Ammon's horn (tissue), 1 donor: ENCODE measurements around the gene S100A9.
"Not testable (repeated sequence)": the region's sequence is repeated elsewhere in the genome, so short reads cannot be mapped to it uniquely, and the experiment has no call there.

Source experiments
- DNase-seq: peaks from one replicate; pipeline ENCODE4 v3.0.0-alpha.2; 2016; ENCODE audit warnings: low spot score

The S100A9 gene

DNA sequence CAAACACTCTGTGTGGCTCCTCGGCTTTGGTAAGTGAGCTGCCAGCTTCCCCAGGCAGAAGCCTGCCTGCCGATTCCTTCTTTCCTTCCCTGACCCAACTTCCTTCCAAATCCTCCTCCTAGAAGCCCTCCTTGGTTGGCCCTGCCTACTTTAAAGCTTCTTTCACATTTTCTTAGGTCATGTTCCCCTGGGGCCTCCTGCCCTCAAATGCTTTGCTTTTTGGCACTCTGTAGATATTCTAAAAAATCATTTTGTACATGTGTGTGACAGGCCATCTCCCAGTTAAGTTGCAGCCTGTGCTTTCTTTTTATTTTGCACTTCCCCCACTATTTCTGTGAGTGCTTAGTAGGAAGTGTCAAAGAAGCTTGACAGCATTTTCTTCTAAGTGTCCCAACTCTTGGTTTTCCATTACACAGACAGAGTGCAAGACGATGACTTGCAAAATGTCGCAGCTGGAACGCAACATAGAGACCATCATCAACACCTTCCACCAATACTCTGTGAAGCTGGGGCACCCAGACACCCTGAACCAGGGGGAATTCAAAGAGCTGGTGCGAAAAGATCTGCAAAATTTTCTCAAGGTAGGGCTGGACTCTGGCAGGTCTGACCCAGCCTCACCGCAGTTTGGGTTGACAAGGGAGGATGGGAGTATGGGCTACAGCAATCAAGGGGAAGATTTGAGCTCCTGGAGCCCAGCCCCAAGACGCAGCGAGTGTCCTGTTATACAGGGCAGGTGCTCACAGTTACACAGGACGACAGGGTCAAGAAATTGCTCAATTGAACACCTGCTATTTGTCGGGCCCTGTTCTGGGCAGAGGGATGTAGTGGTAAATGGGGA, at the start of gene S100A9:
TSS of gene S100A9 (plus strand) at position 2 of the 838 bp plus-strand sequence. CDS start at position 432, 430 bp downstream.
- no peak for DNase-seq

- no peak for DNase-seq
Observed at GRCh38 chr1:153308540-153308939, 49.1 kb upstream of the S100A9 start.

- no peak for DNase-seq
Observed at GRCh38 chr1:153309441-153309840, 48.2 kb upstream of the S100A9 start.

DNA sequence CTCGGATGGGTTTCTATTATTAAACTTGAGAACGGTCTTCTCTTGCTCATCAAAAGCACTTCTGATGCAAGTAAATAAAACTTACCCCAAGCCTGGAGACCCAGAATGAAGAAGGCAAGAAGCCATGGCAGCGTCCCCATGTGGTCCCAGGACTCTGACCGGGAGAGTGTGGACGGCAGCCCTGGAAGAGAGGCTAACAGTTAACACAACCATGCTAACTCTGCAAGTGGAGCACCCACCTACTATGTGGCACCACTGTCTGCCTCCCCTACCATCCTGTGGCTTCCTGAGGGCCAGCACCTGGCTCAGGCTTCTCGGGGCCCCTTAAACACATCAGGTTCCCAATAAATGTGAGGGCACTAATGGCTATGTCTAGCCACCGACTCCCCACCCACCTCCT, 47.1 kb upstream of the S100A9 start:
- no peak for DNase-seq

- DNase-seq = no peak
Observed at GRCh38 chr1:153312570-153313186, 45.0 kb upstream of the S100A9 start, which contains the start of gene PGLYRP3. Gene PGLYRP3 (minus strand): TSS chr1:153312952. CDS start chr1:153310665, 2,287 bp downstream.

DNA sequence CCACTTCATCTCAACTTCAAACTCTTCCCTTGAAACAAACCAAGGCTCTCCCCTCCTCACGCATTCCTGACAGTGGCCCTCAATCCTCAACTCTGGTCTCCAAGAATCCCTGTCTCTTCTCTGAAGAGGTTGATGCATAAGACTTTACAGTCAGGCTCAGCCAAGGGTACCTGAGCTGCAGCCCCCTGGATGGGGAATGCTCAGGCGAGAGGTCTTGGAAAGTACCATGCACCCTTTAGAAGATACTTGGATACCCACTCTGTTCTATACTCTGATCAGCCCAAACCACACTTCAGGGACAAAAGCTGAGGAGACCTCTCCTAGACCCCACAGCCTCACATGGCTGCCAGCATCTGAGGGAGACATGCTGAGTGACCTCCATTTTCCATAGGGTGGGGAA, 44.4 kb upstream of the S100A9 start:
- no peak for DNase-seq

DNA sequence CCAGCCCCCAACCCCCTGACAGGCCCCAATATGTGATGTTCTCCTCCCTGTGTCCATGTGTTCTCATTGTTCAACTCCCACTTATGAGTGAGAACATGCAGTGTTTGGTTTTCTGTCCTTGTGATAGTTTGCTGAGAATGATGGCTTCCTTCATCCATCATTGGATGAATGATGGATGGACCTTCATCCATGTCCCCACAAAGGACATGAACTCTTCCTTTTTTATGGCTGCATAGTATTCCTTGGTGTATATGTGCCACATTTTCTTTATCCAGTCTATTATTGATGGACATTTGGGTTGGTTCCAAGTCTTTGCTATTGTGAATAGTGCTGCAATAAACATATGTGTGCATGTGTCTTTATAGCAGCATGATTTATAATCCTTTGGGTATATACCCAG, 43.3 kb upstream of the S100A9 start:
- DNase-seq = not testable (repeated sequence)

- DNase-seq = not testable (repeated sequence)
Observed at GRCh38 chr1:153316013-153316412, 41.6 kb upstream of the S100A9 start.

- DNase-seq = not testable (repeated sequence)
Observed at GRCh38 chr1:153318145-153318544, 39.5 kb upstream of the S100A9 start.

DNA sequence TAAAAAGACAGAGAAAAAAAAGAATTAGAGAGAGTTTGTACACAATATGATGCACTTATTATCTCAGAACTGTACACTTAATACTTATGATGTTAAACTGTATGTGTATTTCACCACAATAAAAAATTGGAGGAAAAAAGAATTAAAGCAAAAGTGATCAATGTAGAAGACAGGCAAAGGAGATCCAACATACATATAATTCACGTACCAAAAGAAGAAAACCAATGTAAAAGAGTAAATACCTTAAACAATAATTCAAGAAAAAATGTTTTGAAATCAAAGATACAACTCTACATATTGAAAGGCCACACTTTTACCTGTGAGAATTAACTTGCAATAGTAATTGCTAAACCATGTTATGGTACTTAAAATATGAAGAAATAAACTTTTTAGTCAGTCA, 35.1 kb upstream of the S100A9 start:
- DNase-seq = no peak

DNA sequence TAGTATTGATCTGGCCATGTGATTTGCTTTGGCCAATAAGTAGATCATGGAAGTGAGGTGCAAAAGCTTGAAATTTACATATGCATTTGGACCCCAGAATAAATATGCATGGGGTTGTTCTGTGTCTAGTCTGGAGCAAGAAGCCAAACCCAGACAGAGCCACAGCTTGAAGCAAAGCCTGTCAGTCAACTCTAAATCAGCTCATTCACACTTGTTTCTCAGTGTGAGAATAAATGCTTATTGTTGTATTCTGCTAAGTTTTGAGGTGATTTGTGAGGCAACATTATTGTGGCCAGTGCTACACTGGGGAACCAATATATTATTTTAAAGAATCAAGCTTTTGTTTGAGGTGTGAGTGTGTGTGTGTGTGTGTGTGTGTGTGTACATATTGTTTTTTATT, 32.7 kb upstream of the S100A9 start:
- peak; percentile 17 for DNase-seq

DNA sequence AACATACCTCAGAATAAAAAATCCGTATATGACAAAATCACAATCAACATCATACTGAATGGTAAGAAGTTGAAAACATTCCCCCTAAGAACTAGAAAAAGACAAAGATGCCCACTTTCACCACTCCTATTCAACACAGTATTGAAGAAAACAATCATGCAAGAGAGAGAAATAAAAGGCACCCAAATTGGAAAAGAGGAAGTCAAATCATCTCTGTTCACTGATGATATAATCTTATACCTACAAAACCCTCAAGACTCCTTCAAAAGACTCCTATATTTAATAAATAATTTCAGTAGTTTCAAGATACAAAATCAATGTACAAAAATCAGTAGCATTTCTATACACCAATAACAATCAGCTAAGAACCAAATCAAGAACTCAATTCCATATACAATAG, 23.8 kb upstream of the S100A9 start:
- DNase-seq = no peak

- DNase-seq = no peak
Observed at GRCh38 chr1:153336650-153337049, 21.0 kb upstream of the S100A9 start.

GRCh38 chr1:153337980-153338853, 19.4 kb upstream of the S100A9 start:
- DNase-seq = no peak

DNA sequence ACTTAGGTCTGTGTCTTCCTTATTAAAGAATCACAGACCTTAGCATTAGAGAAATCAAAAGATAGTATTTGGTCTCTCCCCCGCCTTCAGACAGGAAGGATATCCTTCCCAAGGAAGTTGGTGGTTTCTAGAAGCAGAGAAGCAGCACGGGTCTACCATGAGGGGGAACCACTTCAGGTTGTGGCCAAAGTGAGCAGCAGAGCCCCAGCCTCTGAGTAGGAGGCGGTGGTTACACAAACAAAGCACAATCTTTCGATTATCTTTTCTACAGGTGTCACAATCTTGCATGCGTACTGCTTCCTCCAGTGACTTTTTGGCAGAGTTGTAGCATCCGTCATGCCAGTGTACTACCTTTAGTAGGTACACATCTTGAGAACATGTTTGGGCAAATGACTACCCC, 17.9 kb upstream of the S100A9 start:
- DNase-seq = no peak

GRCh38 chr1:153340356-153340755, 17.3 kb upstream of the S100A9 start:
- DNase-seq = no peak

GRCh38 chr1:153341431-153341934, 16.2 kb upstream of the S100A9 start:
- DNase-seq = no peak

GRCh38 chr1:153342178-153342577, 15.5 kb upstream of the S100A9 start:
- no peak for DNase-seq

DNA sequence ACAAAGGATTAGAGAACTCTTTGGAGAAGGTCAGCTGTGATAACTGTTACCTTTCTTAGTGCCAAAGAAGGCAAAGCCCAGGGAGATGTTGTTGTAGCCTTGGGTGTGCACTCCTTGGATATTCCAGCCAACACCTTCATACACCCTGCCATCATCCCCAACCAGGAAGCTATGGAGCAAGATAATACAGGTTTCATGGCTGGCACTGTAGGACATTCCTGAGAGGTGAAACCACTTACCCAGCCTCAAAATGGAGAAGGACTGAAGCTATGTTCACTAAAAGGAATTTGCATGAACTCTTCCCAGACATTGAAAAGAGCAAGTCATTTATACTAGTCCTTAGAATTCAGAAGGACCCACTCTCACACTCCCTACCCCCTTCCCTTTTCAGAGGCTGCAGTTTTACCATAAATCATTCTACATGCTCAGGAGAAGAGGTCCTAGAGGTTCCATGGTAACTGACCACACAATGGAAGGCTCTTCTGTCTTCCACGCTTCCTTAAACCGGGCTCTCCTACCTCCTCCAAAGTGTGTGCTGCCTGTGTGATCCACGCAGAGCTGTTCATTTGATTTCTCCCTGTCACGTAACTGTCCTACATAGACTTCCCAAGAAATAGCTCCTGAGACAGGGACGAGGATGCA, 14.5 kb upstream of the S100A9 start:
- no peak for DNase-seq

- DNase-seq = no peak
Observed at GRCh38 chr1:153343811-153344717, 13.6 kb upstream of the S100A9 start.

GRCh38 chr1:153344718-153345025, 13.0 kb upstream of the S100A9 start:
- DNase-seq = no peak
